ENCODE data around the gene CHMP3. TPM values are rescaled to one million over a fixed set of nuclear protein-coding genes. Genes with fewer than 3 reads are reported as not detected.
"Not testable (repeated sequence)": the region's sequence is repeated elsewhere in the genome, so short reads cannot be mapped to it uniquely, and the experiment has no call there.

CHMP3 gene
- total RNA-seq, result 10 to 100 TPM; 35.0 to 35.8 TPM

GRCh38 chr2:86562922-86563649, at the start of gene CHMP3:
TSS of gene CHMP3 (minus strand) at chr2:86563443. CDS start at chr2:86563348, 95 bp downstream.
- H3K9me3 Mint-ChIP-seq (ENCODE audit: low read depth), result no peaks in the 10 kb centered on the region
- intact Hi-C loops (cut with DNase I, micrococcal nuclease), result loop anchor here (1.0 to 2.0 kb wide), 9 partner anchors 21 to 950 kb away; partner anchors contain the start of genes RNF103 (in 2 of the 2), C2orf68 (in 1 of the 2), IMMT (in 1 of the 2) and KDM3A (in 1 of the 2)
- H3K27me3 Mint-ChIP-seq, result no peaks in the 10 kb centered on the region
- H3K4me1 Mint-ChIP-seq, result peaks cover 30% of the 10 kb centered on the region
- H3K4me3 Mint-ChIP-seq, result peak within 1 kb of the TSS; percentile 95
- peaks cover 26% of the 10 kb centered on the region for H3K36me3 Mint-ChIP-seq (ENCODE audit: low read depth)
- ChIA-PET POLR2A (interaction anchor here (0.9 kb wide), 1 partner anchor 122 kb away, joined by 4 read pairs; the partner anchor contains the start of gene KDM3A), CTCF (interaction anchor here (1.0 kb wide), 1 partner anchor 20 kb away, joined by 3 read pairs; no protein-coding TSS in a partner anchor)
- ATAC-seq (peak; percentile 92), DNase-seq (peak; percentile 97)
- H3K27ac Mint-ChIP-seq, result peak within 1 kb of the TSS; percentile 99

GRCh38 chr2:86610871-86611270, 47.6 kb upstream of the CHMP3 start:
- ATAC-seq, result no peak
- no peak overlapping the region for H3K4me3 Mint-ChIP-seq
- intact Hi-C loops (cut with DNase I, micrococcal nuclease), result no loop called here
- ChIA-PET POLR2A (no interaction called here), CTCF (interaction anchor here (1.6 kb wide), 1 partner anchor 18 kb away, joined by 4 read pairs; no protein-coding TSS in a partner anchor)
- DNase-seq, result no peak
- peaks cover 16% of the 10 kb centered on the region for H3K4me1 Mint-ChIP-seq
- H3K27me3 Mint-ChIP-seq, result no peaks in the 10 kb centered on the region
- H3K36me3 Mint-ChIP-seq (ENCODE audit: low read depth), result peaks cover 39% of the 10 kb centered on the region
- H3K27ac Mint-ChIP-seq, result no peak overlapping the region
- no peaks in the 10 kb centered on the region for H3K9me3 Mint-ChIP-seq (ENCODE audit: low read depth)

- Mint-ChIP-seq H3K4me1 (peaks cover 13% of the 10 kb centered on the region), H3K4me3 (no peak overlapping the region), H3K27ac (no peak overlapping the region), H3K9me3 (ENCODE audit: low read depth) (no peaks in the 10 kb centered on the region), H3K36me3 (ENCODE audit: low read depth) (peaks cover 45% of the 10 kb centered on the region), H3K27me3 (no peaks in the 10 kb centered on the region)
- ChIA-PET POLR2A (no interaction called here), CTCF (interaction anchor here (1.2 kb wide), 1 partner anchor 367 kb away, joined by 3 read pairs; no protein-coding TSS in a partner anchor)
- intact Hi-C loops (cut with DNase I, micrococcal nuclease), result no loop called here
- ATAC-seq (no peak), DNase-seq (no peak)
Observed at GRCh38 chr2:86608832-86609410, 45.7 kb upstream of the CHMP3 start.

- ATAC-seq, result no peak
- Mint-ChIP-seq H3K36me3 (ENCODE audit: low read depth) (peaks cover 30% of the 10 kb centered on the region), H3K27me3 (no peaks in the 10 kb centered on the region), H3K9me3 (ENCODE audit: low read depth) (no peaks in the 10 kb centered on the region), H3K4me1 (peaks cover 1% of the 10 kb centered on the region), H3K4me3 (no peak overlapping the region), H3K27ac (no peak overlapping the region)
- no peak for DNase-seq
- ChIA-PET POLR2A (no interaction called here), CTCF (interaction anchor here (1.4 kb wide), 1 partner anchor 13 kb away, joined by 5 read pairs; no protein-coding TSS in a partner anchor)
- intact Hi-C loops (cut with DNase I, micrococcal nuclease), result no loop called here
Observed at GRCh38 chr2:86603905-86604304, 40.7 kb upstream of the CHMP3 start.

- peaks cover 9% of the 10 kb centered on the region for H3K36me3 Mint-ChIP-seq (ENCODE audit: low read depth)
- peaks cover 1% of the 10 kb centered on the region for H3K4me1 Mint-ChIP-seq
- no peak for DNase-seq
- POLR2A ChIA-PET, result no interaction called here
- H3K4me3 Mint-ChIP-seq, result no peak overlapping the region
- no peaks in the 10 kb centered on the region for H3K9me3 Mint-ChIP-seq (ENCODE audit: low read depth)
- peaks cover 3% of the 10 kb centered on the region for H3K27me3 Mint-ChIP-seq
- CTCF ChIA-PET, result no interaction called here
- H3K27ac Mint-ChIP-seq, result no peak overlapping the region
- ATAC-seq, result no peak
- intact Hi-C loops (cut with DNase I, micrococcal nuclease), result no loop called here
Observed at GRCh38 chr2:86598966-86599365, 35.7 kb upstream of the CHMP3 start.

- DNase-seq (no peak), ATAC-seq (no peak)
- H3K27me3 Mint-ChIP-seq, result peaks cover 4% of the 10 kb centered on the region
- ChIA-PET CTCF (interaction anchor here (1.1 kb wide), 1 partner anchor 375 kb away, joined by 3 read pairs; no protein-coding TSS in a partner anchor), POLR2A (no interaction called here)
- H3K36me3 Mint-ChIP-seq (ENCODE audit: low read depth), result no peaks in the 10 kb centered on the region
- no peak overlapping the region for H3K4me3 Mint-ChIP-seq
- H3K9me3 Mint-ChIP-seq (ENCODE audit: low read depth), result no peaks in the 10 kb centered on the region
- no peak overlapping the region for H3K27ac Mint-ChIP-seq
- intact Hi-C loops (cut with DNase I, micrococcal nuclease), result no loop called here
- H3K4me1 Mint-ChIP-seq, result no peaks in the 10 kb centered on the region
Observed at GRCh38 chr2:86596118-86596517, 32.9 kb upstream of the CHMP3 start.

GRCh38 chr2:86593266-86593665, 30.0 kb upstream of the CHMP3 start:
- no peak for ATAC-seq
- H3K4me1 Mint-ChIP-seq, result no peaks in the 10 kb centered on the region
- ChIA-PET CTCF (interaction anchor here (1.3 kb wide), 1 partner anchor 17 kb away, joined by 4 read pairs; no protein-coding TSS in a partner anchor), POLR2A (no interaction called here)
- no peaks in the 10 kb centered on the region for H3K36me3 Mint-ChIP-seq (ENCODE audit: low read depth)
- no peak overlapping the region for H3K27ac Mint-ChIP-seq
- H3K4me3 Mint-ChIP-seq, result no peak overlapping the region
- DNase-seq, result no peak
- H3K9me3 Mint-ChIP-seq (ENCODE audit: low read depth), result peaks cover 4% of the 10 kb centered on the region
- H3K27me3 Mint-ChIP-seq, result peaks cover 7% of the 10 kb centered on the region
- intact Hi-C loops (cut with DNase I, micrococcal nuclease), result no loop called here

GRCh38 chr2:86592547-86593230, 29.4 kb upstream of the CHMP3 start:
- POLR2A ChIA-PET, result no interaction called here
- DNase-seq, result no peak
- peaks cover 7% of the 10 kb centered on the region for H3K27me3 Mint-ChIP-seq

GRCh38 chr2:86589701-86590100, 26.5 kb upstream of the CHMP3 start:
- H3K36me3 Mint-ChIP-seq (ENCODE audit: low read depth); intact Hi-C loops (cut with DNase I, micrococcal nuclease); H3K9me3 Mint-ChIP-seq (ENCODE audit: low read depth); H3K4me1 Mint-ChIP-seq; POLR2A ChIA-PET; ATAC-seq; DNase-seq; CTCF ChIA-PET; H3K4me3 Mint-ChIP-seq; H3K27ac Mint-ChIP-seq; H3K27me3 Mint-ChIP-seq: not testable (repeated sequence)

More at GRCh38 chr2:86592547-86593230, 29.4 kb upstream of the CHMP3 start:
- Mint-ChIP-seq H3K4me1 (no peaks in the 10 kb centered on the region), H3K9me3 (ENCODE audit: low read depth) (peaks cover 4% of the 10 kb centered on the region), H3K36me3 (ENCODE audit: low read depth) (no peaks in the 10 kb centered on the region), H3K4me3 (no peak overlapping the region), H3K27ac (no peak overlapping the region)
- CTCF ChIA-PET, result interaction anchor here (1.3 kb wide), 1 partner anchor 17 kb away, joined by 4 read pairs; no protein-coding TSS in a partner anchor
- no peak for ATAC-seq
- intact Hi-C loops (cut with DNase I, micrococcal nuclease), result no loop called here

GRCh38 chr2:86584151-86584913, 21.1 kb upstream of the CHMP3 start:
- DNase-seq, result peak; percentile 16
- Mint-ChIP-seq H3K4me3 (no peak overlapping the region), H3K4me1 (peaks cover 20% of the 10 kb centered on the region), H3K36me3 (ENCODE audit: low read depth) (no peaks in the 10 kb centered on the region), H3K27me3 (no peaks in the 10 kb centered on the region), H3K27ac (peak overlapping the region; percentile 74), H3K9me3 (ENCODE audit: low read depth) (peaks cover 3% of the 10 kb centered on the region)
- ChIA-PET POLR2A (interaction anchor here (0.6 to 1.1 kb wide), 3 partner anchors 20 to 143 kb away, joined by 3 read pairs; partner anchors contain the start of gene KDM3A), CTCF (interaction anchor here (0.6 to 1.6 kb wide), 2 partner anchors 364 to 757 kb away, joined by 4 to 5 read pairs; no protein-coding TSS in a partner anchor)
- peak; percentile 88 for ATAC-seq
- intact Hi-C loops (cut with DNase I, micrococcal nuclease), result loop anchor here (1.0 to 5.0 kb wide), 5 partner anchors 21 to 310 kb away; partner anchors contain the start of genes CHMP3 (in 2 of the 2) and RNF103 (in 2 of the 2)

Data from activated CD4-positive, alpha-beta T cell treated with anti-CD3 and anti-CD28 coated beads for 36 hours (primary cell).